IMR-90 (cell line): ENCODE data around the gene PAK4. TPM values are rescaled to one million over a fixed set of nuclear protein-coding genes. Genes with fewer than 3 reads are reported as not detected.

Source experiments
- ATAC-seq: fragments of 200-7000 bp; cut with Tn5 transposase; 2 replicates; pipeline ENCODE4 v1.9.1; 2020; ENCODE audit warnings: low read depth, mild to moderate bottlenecking, moderate library complexity
- BruUV-seq: library from RNA; stranded (reverse); fragments of 400-500 nt; replicated peaks from 2 replicates; lab custom pipeline; 2021; lab: Mats Ljungman, UMichigan
- CTCF ChIA-PET: fragments of 300-600 bp; formaldehyde crosslinking; extraction: SDS; loops from one replicate; lab custom pipeline; 2021; ENCODE audit warnings: antibody characterized with exemption; lab: Yijun Ruan, JAX
- POLR2A ChIA-PET: fragments of 300-600 bp; sonication (Branson Sonifier 250); formaldehyde crosslinking; loops from one replicate; lab custom pipeline; 2022; ENCODE audit warnings: antibody characterized with exemption; ENCODE audit not compliant: unreplicated experiment; lab: Charles Lee
- DNase-seq: peaks from one replicate; pipeline ENCODE4 v3.0.0; 2013
- H2AFZ ChIP-seq: replicated peaks from 2 replicates; pipeline ENCODE3; 2013; ENCODE audit warnings: low read length, mild to moderate bottlenecking; ENCODE audit not compliant: poor library complexity
- H2AK5ac ChIP-seq: 2 replicates; pipeline ENCODE4 v1.6.1; 2013; ENCODE audit warnings: low read depth, low read length, inconsistent platforms
- H2AK9ac ChIP-seq: replicated peaks from 2 replicates; pipeline ENCODE3; 2013; ENCODE audit warnings: mild to moderate bottlenecking, low read depth, low read length, moderate library complexity; ENCODE audit not compliant: poor library complexity
- H2BK120ac ChIP-seq: 2 replicates; pipeline ENCODE4 v1.6.1; 2013; ENCODE audit warnings: low read depth, low read length, inconsistent platforms
- H2BK15ac ChIP-seq: 3 replicates; pipeline ENCODE4 v1.6.1; 2013; ENCODE audit warnings: low read depth, low read length, inconsistent platforms
- H2BK20ac ChIP-seq: 2 replicates; pipeline ENCODE4 v1.6.1; 2013; ENCODE audit warnings: low read depth, mild to moderate bottlenecking, inconsistent platforms, low read length, moderate library complexity
- H2BK5ac ChIP-seq: 2 replicates; pipeline ENCODE4 v1.6.1; 2013; ENCODE audit warnings: mild to moderate bottlenecking, low read depth, low read length, inconsistent platforms; ENCODE audit not compliant: poor library complexity, severe bottlenecking
- H3K14ac ChIP-seq: replicated peaks from 2 replicates; pipeline ENCODE4 v1.6.1; 2013; ENCODE audit warnings: low read depth, low read length, inconsistent platforms
- H3K18ac ChIP-seq: 2 replicates; pipeline ENCODE4 v1.6.1; 2013; ENCODE audit warnings: low read depth, low read length, control low read depth
- H3K23ac ChIP-seq: 2 replicates; pipeline ENCODE4 v1.6.1; 2013; ENCODE audit warnings: low read depth, low read length, inconsistent platforms
- H3K27ac ChIP-seq: 2 replicates; pipeline ENCODE4 v1.5.1; 2013; ENCODE audit warnings: mild to moderate bottlenecking, control low read depth, low read length; ENCODE audit not compliant: insufficient read depth
- H3K27me3 ChIP-seq: 2 replicates; pipeline ENCODE4 v1.6.1; 2013; ENCODE audit warnings: low read length; ENCODE audit not compliant: control insufficient read depth, insufficient read depth
- H3K36me3 ChIP-seq: 2 replicates; pipeline ENCODE4 v1.6.1; 2013; ENCODE audit warnings: low read length, mixed read lengths; ENCODE audit not compliant: control insufficient read depth, insufficient read depth
- H3K4ac ChIP-seq: 2 replicates; pipeline ENCODE4 v1.6.1; 2013; ENCODE audit warnings: low read depth, low read length, inconsistent platforms
- H3K4me1 ChIP-seq: 2 replicates; pipeline ENCODE4 v1.6.1; 2013; ENCODE audit warnings: low read length, mixed read lengths; ENCODE audit not compliant: control insufficient read depth, insufficient read depth
- H3K4me2 ChIP-seq: 2 replicates; pipeline ENCODE4 v1.6.1; 2013; ENCODE audit warnings: low read depth, mild to moderate bottlenecking, control low read depth, low read length, moderate library complexity
- H3K4me3 ChIP-seq: 2 replicates; pipeline ENCODE4 v1.5.1; 2013; ENCODE audit warnings: low read depth, mild to moderate bottlenecking, control low read depth, low read length, moderate library complexity; ENCODE audit not compliant: insufficient read depth
- H3K56ac ChIP-seq: 2 replicates; pipeline ENCODE4 v1.6.1; 2013; ENCODE audit warnings: low read length, inconsistent platforms; ENCODE audit not compliant: insufficient read depth; ENCODE audit errors: extremely low read depth
- H3K79me1 ChIP-seq, 2 experiments: 2 replicates each; pipeline ENCODE4 v1.6.1; 2013; ENCODE audit warnings: low read length in 2 of 2, inconsistent platforms in 1 of 2, low read depth in 1 of 2
- H3K9ac ChIP-seq: 2 replicates; pipeline ENCODE4 v1.6.1; 2013; ENCODE audit warnings: low read depth, low read length, control low read depth
- H3K9me1 ChIP-seq: 2 replicates; pipeline ENCODE4 v1.6.1; 2013; ENCODE audit warnings: low read length, inconsistent platforms; ENCODE audit not compliant: insufficient read depth
- H3K9me3 ChIP-seq: 2 replicates; pipeline ENCODE4 v1.6.1; 2013; ENCODE audit warnings: low read length; ENCODE audit not compliant: control insufficient read depth, insufficient read depth
- H4K20me1 ChIP-seq: 2 replicates; pipeline ENCODE4 v1.6.1; 2013; ENCODE audit warnings: low read length, inconsistent platforms; ENCODE audit not compliant: insufficient read depth
- H4K5ac ChIP-seq: 2 replicates; pipeline ENCODE4 v1.6.1; 2013; ENCODE audit warnings: mild to moderate bottlenecking, low read depth, low read length, control low read depth
- H4K8ac ChIP-seq, 2 experiments: 2 replicates each; pipeline ENCODE4 v1.6.1; 2013; ENCODE audit warnings: low read depth in 2 of 2, low read length in 2 of 2, control low read depth in 1 of 2, inconsistent platforms in 1 of 2
- H4K91ac ChIP-seq: 2 replicates; pipeline ENCODE4 v1.6.1; 2013; ENCODE audit warnings: low read depth, low read length, inconsistent platforms; ENCODE audit not compliant: insufficient read depth
- BHLHE40 ChIP-seq: fragments of 150-350 bp; IDR thresholded peaks from 2 replicates; pipeline ENCODE4 v1.6.1; 2016; ENCODE audit warnings: mild to moderate bottlenecking, low read depth, low read length
- CEBPB ChIP-seq: IDR thresholded peaks from 2 replicates; pipeline ENCODE4 v1.6.1; 2012; ENCODE audit warnings: low read depth, low read length, improper control_type of control experiment
- CHD1 ChIP-seq: IDR thresholded peaks from 2 replicates; pipeline ENCODE4 v1.6.1; 2012; ENCODE audit warnings: low read depth, low read length, improper control_type of control experiment
- ELK1 ChIP-seq: fragments of 150-350 bp; IDR thresholded peaks from 2 replicates; pipeline ENCODE4 v1.6.1; 2016; ENCODE audit warnings: low read depth, mild to moderate bottlenecking, low read length, moderate library complexity, borderline replicate concordance
- FOS ChIP-seq: fragments of 150-350 bp; IDR thresholded peaks from 2 replicates; pipeline ENCODE4 v1.6.1; 2016; ENCODE audit warnings: low read depth, low read length
- MAFK ChIP-seq: IDR thresholded peaks from 2 replicates; pipeline ENCODE4 v1.6.1; 2012; ENCODE audit warnings: low read depth, low read length, improper control_type of control experiment
- MXI1 ChIP-seq: IDR thresholded peaks from 2 replicates; pipeline ENCODE4 v1.6.1; 2012; ENCODE audit warnings: low read depth, mild to moderate bottlenecking, low read length, moderate library complexity, borderline replicate concordance
- NFE2L2 ChIP-seq: fragments of 150-350 bp; IDR thresholded peaks from 2 replicates; pipeline ENCODE4 v1.6.1; 2016; ENCODE audit warnings: low read depth, mild to moderate bottlenecking, low read length
- RCOR1 ChIP-seq: IDR thresholded peaks from 2 replicates; pipeline ENCODE4 v1.6.1; 2012; ENCODE audit warnings: mild to moderate bottlenecking, low read length, improper control_type of control experiment; ENCODE audit not compliant: insufficient replicate concordance
- RFX5 ChIP-seq: IDR thresholded peaks from 2 replicates; pipeline ENCODE4 v1.8.0; 2012; ENCODE audit warnings: low read depth, mild to moderate bottlenecking, low read length, moderate library complexity
- WGBS, 2 experiments: methylation state at CpG; one replicate each; pipeline versions ENCODE4 v1.1.5 to v1.1.7; 2013; ENCODE audit warnings: missing lambda C conversion rate in 2 of 2; ENCODE audit not compliant: insufficient read length in 1 of 2; ENCODE audit errors: extremely low coverage in 2 of 2; 5-methylcytosine and 5-hydroxymethylcytosine counted together
- dilution Hi-C: fragments of 300-500 bp; cut with HindIII; formaldehyde crosslinking; loops from one replicate; pipeline ENCODE4 v1.14.3; 2018; ENCODE audit warnings: low sequenced_read_pairs; ENCODE audit not compliant: unreplicated experiment
- in situ Hi-C: fragments of 300-500 bp; cut with MboI; formaldehyde crosslinking; loops from 3 replicates; pipeline ENCODE4 v1.14.3; 2019; ENCODE audit warnings: low sequenced_read_pairs, inconsistent platforms, mixed read lengths
- intact Hi-C: fragments of 100-400 bp; cut with micrococcal nuclease; formaldehyde crosslinking; loops from 2 replicates; pipeline ENCODE4 v1.10.0; 2022
- polyA plus RNA-seq, 3 experiments: library from polyadenylated mRNA; depleted of rRNA; stranded (reverse); fragments of >200 nt; gene quantifications; 2 replicates each; pipeline ENCODE4 v1.2.3, GENCODE V29; 2012; ENCODE audit warnings: low replicate concordance in 1 of 3
- total RNA-seq: library from RNA; depleted of rRNA; stranded (reverse); fragments of >200 nt; gene quantifications from 2 replicates; pipeline ENCODE4 v1.2.3, GENCODE V29; 2012

The PAK4 gene
- total and polyA plus RNA-seq, 2 of the 4 experiments (the other 2 are of a cell fraction) = 2.0 to 27.2 TPM

GRCh38 chr19:39103151-39103550, 22.4 kb upstream of the PAK4 start:
- Histone ChIP-seq H3K27me3 (peaks cover 21% of the 10 kb centered on the region), H3K27ac (no peak overlapping the region), H3K4me1 (no peaks in the 10 kb centered on the region), H4K91ac (no peak overlapping the region), H3K14ac (no peak overlapping the region), H3K18ac (no peak overlapping the region), H3K9me1 (no peaks in the 10 kb centered on the region), H4K5ac (no peak overlapping the region), H3K36me3 (no peaks in the 10 kb centered on the region), H4K8ac (no peak overlapping the region), H3K56ac (no peak overlapping the region), H3K4ac (no peak overlapping the region), H2BK20ac (no peak overlapping the region), H2AK9ac (no peak overlapping the region), H3K4me2 (no peak overlapping the region), H3K9ac (no peak overlapping the region), H2BK5ac (no peak overlapping the region), H4K20me1 (no peaks in the 10 kb centered on the region), H3K9me3 (no peaks in the 10 kb centered on the region), H2AFZ (no peak overlapping the region), H3K4me3 (no peak overlapping the region), H2AK5ac (no peak overlapping the region), H3K23ac (no peak overlapping the region), H2BK120ac (no peak overlapping the region), H3K79me1 (no peaks in the 10 kb centered on the region), H2BK15ac (no peak overlapping the region)
- TF ChIP-seq FOS = no peak
- TF ChIP-seq RCOR1 = no peak
- no peak for TF ChIP-seq MXI1
- no peak for TF ChIP-seq MAFK
- TF ChIP-seq CEBPB = no peak
- no peak for TF ChIP-seq BHLHE40
- no peak for TF ChIP-seq CHD1
- TF ChIP-seq RFX5 = no peak
- no peak for TF ChIP-seq NFE2L2
- no peak for TF ChIP-seq ELK1
- in situ Hi-C loops = no loop called here
- 80% methylated on average over 1 of the region's 5 CpGs; no CpG with 5 or more reads in 1 of the 2 experiments for WGBS, 2 experiments
- ChIA-PET CTCF (no interaction called here), POLR2A (no interaction called here)
- ATAC-seq (no peak), DNase-seq (no peak)
- dilution Hi-C loops = no loop called here
- intact Hi-C loops = no loop called here
- no TSS peak for BruUV-seq
